Uterus (tissue), 4 donors: Measurements from ENCODE around the gene SLC25A52. TPM values are rescaled to one million over a fixed set of nuclear protein-coding genes. Genes with fewer than 3 reads are reported as not detected.

Experiments
- DNase-seq, 2 donors: peaks; one replicate each; pipeline ENCODE4 v3.0.0-alpha.2; 2019 to 2020
- H3K27ac ChIP-seq, 2 donors: fragments of 200-600 bp; sonication (generic); 1 replicate in 1 of 2; 2 replicates in 1 of 2; pipeline ENCODE4 v1.5.1; 2016 to 2018
- H3K27me3 ChIP-seq, 2 donors: fragments of 200-600 bp; sonication (generic); one replicate each; pipeline ENCODE4 v1.5.1; 2018 to 2019; ENCODE audit warnings: control low read depth in 1 of 2
- H3K36me3 ChIP-seq, 2 donors: fragments of 200-600 bp; sonication (generic); one replicate each; pipeline ENCODE4 v1.5.1; 2019; ENCODE audit warnings: control low read depth in 1 of 2
- H3K4me1 ChIP-seq, 2 donors: fragments of 200-600 bp; sonication (generic); one replicate each; pipeline ENCODE4 v1.5.1; 2018 to 2019; ENCODE audit warnings: control low read depth in 1 of 2
- H3K4me3 ChIP-seq, 2 donors: fragments of 200-600 bp; sonication (generic); 1 replicate in 1 of 2; 2 replicates in 1 of 2; pipeline ENCODE4 v1.5.1; 2018 to 2019; ENCODE audit warnings: mild to moderate bottlenecking in 1 of 2
- H3K9me3 ChIP-seq, 2 donors: fragments of 200-600 bp; sonication (generic); one replicate each; pipeline ENCODE4 v1.5.1; 2019; ENCODE audit warnings: control low read depth in 1 of 2
- POLR2A ChIP-seq, 2 donors: fragments of 450-650 bp; IDR thresholded peaks; one replicate each; pipeline ENCODE4 v1.6.1; 2016; ENCODE audit warnings: antibody characterized with exemption in 2 of 2, mild to moderate bottlenecking in 1 of 2, moderate library complexity in 1 of 2
- intact Hi-C: fragments of 100-400 bp; cut with DNase I; formaldehyde crosslinking; loops from one replicate; pipeline ENCODE4 v1.15.1; 2023; ENCODE audit warnings: low total_unique reads
- total RNA-seq, 4 donors: library from RNA; depleted of rRNA in 3 of 4; stranded (reverse); fragments of >200 nt in 3 of 4; gene quantifications; one replicate each; pipeline versions ENCODE4 v1.1.0 to v1.2.4, GENCODE V29; 2014 to 2023
- TF ChIP-seq, protein P1 (sequence below), 4 experiments: fragments of 200-600 bp in 2 of 4; fragments of 450-650 bp in 2 of 4; sonication (generic) in 2 of 4; IDR thresholded peaks; one replicate each; pipeline ENCODE4 v1.5.1; 2016 to 2019; ENCODE audit warnings: antibody characterized with exemption in 4 of 4, mild to moderate bottlenecking in 2 of 4, moderate library complexity in 1 of 4
- donor health status: DM: yes; HTN: yes; CAD: no.

SLC25A52 gene
- total RNA-seq, 4 donors from 2014 or later, result not detected

GRCh38 chr18:31778391-31778950 is 17.8 kb upstream of the SLC25A52 start:
- Histone ChIP-seq H3K4me1 (no peaks in the 10 kb centered on the region), H3K27ac (no peak overlapping the region), H3K9me3 (no peaks in the 10 kb centered on the region), H3K4me3 (no peak overlapping the region), H3K36me3 (no peaks in the 10 kb centered on the region), H3K27me3 (no peaks in the 10 kb centered on the region)
- TF ChIP-seq POLR2A (IDR thresholded peaks at IDR 0.05), result no peak
- TF ChIP-seq, protein P1, sequence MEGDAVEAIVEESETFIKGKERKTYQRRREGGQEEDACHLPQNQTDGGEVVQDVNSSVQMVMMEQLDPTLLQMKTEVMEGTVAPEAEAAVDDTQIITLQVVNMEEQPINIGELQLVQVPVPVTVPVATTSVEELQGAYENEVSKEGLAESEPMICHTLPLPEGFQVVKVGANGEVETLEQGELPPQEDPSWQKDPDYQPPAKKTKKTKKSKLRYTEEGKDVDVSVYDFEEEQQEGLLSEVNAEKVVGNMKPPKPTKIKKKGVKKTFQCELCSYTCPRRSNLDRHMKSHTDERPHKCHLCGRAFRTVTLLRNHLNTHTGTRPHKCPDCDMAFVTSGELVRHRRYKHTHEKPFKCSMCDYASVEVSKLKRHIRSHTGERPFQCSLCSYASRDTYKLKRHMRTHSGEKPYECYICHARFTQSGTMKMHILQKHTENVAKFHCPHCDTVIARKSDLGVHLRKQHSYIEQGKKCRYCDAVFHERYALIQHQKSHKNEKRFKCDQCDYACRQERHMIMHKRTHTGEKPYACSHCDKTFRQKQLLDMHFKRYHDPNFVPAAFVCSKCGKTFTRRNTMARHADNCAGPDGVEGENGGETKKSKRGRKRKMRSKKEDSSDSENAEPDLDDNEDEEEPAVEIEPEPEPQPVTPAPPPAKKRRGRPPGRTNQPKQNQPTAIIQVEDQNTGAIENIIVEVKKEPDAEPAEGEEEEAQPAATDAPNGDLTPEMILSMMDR (IDR thresholded peaks at IDR 0.05), result no peak
- no peak for DNase-seq
- intact Hi-C loops, result no loop called here

GRCh38 chr18:31776093-31776492 is 15.4 kb upstream of the SLC25A52 start:
- H3K4me1 ChIP-seq, result no peaks in the 10 kb centered on the region
- intact Hi-C loops, result no loop called here
- H3K27me3 ChIP-seq, result no peaks in the 10 kb centered on the region
- no peaks in the 10 kb centered on the region for H3K36me3 ChIP-seq
- TF ChIP-seq, protein P1 (IDR thresholded peaks at IDR 0.05), result no peak
- no peak for TF ChIP-seq POLR2A (IDR thresholded peaks at IDR 0.05)
- no peak overlapping the region for H3K27ac ChIP-seq
- no peaks in the 10 kb centered on the region for H3K9me3 ChIP-seq
- no peak overlapping the region for H3K4me3 ChIP-seq
- DNase-seq, result no peak

DNA sequence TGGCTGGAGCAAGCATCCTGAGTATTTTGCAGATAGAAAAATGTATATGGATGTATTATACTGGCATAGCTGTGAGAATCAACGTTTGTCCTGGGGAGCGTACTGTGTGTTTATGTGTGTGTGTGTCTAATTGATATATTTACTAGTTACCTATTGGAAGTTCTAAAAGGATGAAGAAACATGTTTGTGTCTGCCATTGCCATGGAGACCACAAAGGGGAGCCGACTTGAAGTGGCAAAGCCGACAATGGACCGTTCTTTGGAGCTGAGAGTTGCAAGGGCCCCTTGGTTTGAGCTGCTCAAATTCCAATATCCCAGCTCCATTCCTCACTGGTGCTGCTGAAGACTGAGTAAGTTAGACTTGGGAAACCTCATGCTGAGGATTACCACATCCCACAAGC is 14.3 kb upstream of the SLC25A52 start:
- no peaks in the 10 kb centered on the region for H3K4me1 ChIP-seq
- H3K27me3 ChIP-seq, result no peaks in the 10 kb centered on the region
- no peak for TF ChIP-seq POLR2A (IDR thresholded peaks at IDR 0.05)
- TF ChIP-seq, protein P1 (IDR thresholded peaks at IDR 0.05), result no peak
- H3K9me3 ChIP-seq, result no peaks in the 10 kb centered on the region
- intact Hi-C loops, result no loop called here
- H3K4me3 ChIP-seq, result no peak overlapping the region
- no peak for DNase-seq
- no peak overlapping the region for H3K27ac ChIP-seq
- H3K36me3 ChIP-seq, result no peaks in the 10 kb centered on the region

- no peak overlapping the region for H3K4me3 ChIP-seq
- intact Hi-C loops, result no loop called here
- no peak overlapping the region for H3K27ac ChIP-seq
- TF ChIP-seq, protein P1 (IDR thresholded peaks at IDR 0.05), result no peak
- TF ChIP-seq POLR2A (IDR thresholded peaks at IDR 0.05), result no peak
- no peak for DNase-seq
- H3K36me3 ChIP-seq, result no peaks in the 10 kb centered on the region
- H3K9me3 ChIP-seq, result no peaks in the 10 kb centered on the region
- H3K4me1 ChIP-seq, result no peaks in the 10 kb centered on the region
- H3K27me3 ChIP-seq, result no peaks in the 10 kb centered on the region
Measured at GRCh38 chr18:31774477-31774785, 13.8 kb upstream of the SLC25A52 start.

DNA sequence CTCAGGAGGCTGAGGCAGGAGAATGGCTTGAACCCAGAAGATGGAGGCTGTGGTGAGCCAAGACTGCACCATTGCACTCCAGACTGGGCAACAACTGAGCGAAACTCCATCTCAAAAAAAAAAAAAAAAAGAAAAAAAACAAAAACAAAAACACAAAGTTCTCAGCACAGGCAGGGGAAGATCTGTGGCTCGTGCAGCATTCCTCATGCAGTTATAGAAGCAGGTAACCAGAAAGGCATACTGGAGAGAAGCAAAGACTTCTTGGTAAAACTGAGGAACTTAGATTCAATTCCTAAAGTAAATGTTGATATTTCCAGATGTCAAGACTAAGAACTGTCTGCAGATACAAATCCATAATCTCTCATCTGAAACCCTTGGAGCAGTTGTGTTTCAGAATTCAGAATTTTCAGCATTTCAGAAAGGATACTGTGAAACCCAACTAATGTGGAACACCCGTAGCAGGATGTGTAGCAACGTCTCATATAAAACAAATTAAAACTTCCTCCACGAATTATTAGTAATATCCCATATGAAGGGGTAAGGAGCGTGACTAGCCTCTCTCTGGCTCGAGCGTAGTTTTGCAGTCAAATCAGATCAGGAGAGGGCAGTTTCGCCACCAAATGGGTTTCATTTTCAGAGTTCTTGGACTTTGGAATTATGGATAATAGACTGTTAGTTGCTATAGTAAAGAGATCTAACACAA is 13.2 kb upstream of the SLC25A52 start:
- DNase-seq, result no peak
- intact Hi-C loops, result no loop called here

More for the DNA sequence above, 13.2 kb upstream of the SLC25A52 start:
- Histone ChIP-seq H3K9me3 (no peaks in the 10 kb centered on the region), H3K4me3 (no peak overlapping the region), H3K4me1 (no peaks in the 10 kb centered on the region), H3K36me3 (no peaks in the 10 kb centered on the region), H3K27ac (no peak overlapping the region), H3K27me3 (no peaks in the 10 kb centered on the region)
- TF ChIP-seq, protein P1 (IDR thresholded peaks at IDR 0.05), result no peak
- no peak for TF ChIP-seq POLR2A (IDR thresholded peaks at IDR 0.05)
